ENCODE results near the gene TRIM47.

Gene TRIM47, protein sequence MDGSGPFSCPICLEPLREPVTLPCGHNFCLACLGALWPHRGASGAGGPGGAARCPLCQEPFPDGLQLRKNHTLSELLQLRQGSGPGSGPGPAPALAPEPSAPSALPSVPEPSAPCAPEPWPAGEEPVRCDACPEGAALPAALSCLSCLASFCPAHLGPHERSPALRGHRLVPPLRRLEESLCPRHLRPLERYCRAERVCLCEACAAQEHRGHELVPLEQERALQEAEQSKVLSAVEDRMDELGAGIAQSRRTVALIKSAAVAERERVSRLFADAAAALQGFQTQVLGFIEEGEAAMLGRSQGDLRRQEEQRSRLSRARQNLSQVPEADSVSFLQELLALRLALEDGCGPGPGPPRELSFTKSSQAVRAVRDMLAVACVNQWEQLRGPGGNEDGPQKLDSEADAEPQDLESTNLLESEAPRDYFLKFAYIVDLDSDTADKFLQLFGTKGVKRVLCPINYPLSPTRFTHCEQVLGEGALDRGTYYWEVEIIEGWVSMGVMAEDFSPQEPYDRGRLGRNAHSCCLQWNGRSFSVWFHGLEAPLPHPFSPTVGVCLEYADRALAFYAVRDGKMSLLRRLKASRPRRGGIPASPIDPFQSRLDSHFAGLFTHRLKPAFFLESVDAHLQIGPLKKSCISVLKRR

DNA sequence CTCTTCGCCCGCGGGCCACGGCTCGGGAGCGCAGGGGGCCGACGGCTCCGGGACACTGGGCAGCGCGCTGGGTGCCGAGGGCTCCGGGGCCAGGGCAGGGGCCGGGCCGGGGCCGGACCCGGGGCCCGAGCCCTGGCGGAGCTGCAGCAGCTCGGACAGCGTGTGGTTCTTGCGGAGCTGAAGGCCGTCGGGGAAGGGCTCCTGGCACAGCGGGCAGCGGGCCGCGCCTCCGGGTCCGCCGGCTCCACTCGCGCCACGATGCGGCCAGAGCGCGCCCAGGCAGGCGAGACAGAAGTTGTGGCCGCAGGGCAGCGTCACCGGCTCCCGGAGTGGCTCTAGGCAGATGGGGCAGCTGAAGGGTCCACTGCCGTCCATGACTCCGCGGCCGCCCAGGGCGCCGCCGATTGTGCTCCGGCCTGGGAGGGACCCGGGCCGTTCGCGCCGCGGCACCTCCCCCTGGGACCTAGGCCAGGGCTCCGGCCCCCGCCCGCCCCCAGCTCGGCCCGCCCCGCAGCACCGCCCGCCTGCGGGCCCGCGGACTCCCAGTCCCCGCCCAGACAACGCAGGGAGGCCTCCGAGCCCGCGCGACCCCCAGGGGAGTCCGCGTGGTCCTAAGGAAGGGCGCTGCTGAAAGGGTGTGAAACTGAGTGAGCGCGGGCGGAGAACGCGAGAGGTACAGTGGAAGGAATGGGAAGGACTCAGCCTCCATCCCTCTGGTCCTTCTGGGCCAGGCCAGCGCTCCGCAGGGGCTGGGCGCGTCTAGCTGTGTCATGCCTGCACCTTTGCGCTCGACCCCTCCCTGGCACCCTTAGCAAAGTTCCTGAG lies at the start of gene TRIM47:
TRIM47 (minus strand) TSS at position 408 of the 825 bp plus-strand sequence; CDS start at position 375, 33 bp downstream.
- H3K9ac ChIP-seq (ENCODE audit: low read depth, low read length), result no peak within 1 kb of the TSS; the same call in 1 of the 2 replicates
- peak within 1 kb of the TSS; percentile 68 for H3K27ac ChIP-seq (ENCODE audit: low read depth, low read length)
- H3K9me3 ChIP-seq (ENCODE audit: control insufficient read depth, insufficient read depth, low read length), result no peaks in the 10 kb centered on the region
- H3K27me3 ChIP-seq (ENCODE audit: control insufficient read depth, insufficient read depth, low read length), result peaks cover 29% of the 10 kb centered on the region
- H3K36me3 ChIP-seq (ENCODE audit: control insufficient read depth, insufficient read depth, low read length), result no peaks in the 10 kb centered on the region
- peak within 1 kb of the TSS; percentile 73 for H3K4me3 ChIP-seq (ENCODE audit: low read depth, low read length)
- H3K4me1 ChIP-seq (ENCODE audit: control insufficient read depth, insufficient read depth, low read length), result peaks cover 11% of the 10 kb centered on the region; the same call in 1 of the 2 replicates

DNA sequence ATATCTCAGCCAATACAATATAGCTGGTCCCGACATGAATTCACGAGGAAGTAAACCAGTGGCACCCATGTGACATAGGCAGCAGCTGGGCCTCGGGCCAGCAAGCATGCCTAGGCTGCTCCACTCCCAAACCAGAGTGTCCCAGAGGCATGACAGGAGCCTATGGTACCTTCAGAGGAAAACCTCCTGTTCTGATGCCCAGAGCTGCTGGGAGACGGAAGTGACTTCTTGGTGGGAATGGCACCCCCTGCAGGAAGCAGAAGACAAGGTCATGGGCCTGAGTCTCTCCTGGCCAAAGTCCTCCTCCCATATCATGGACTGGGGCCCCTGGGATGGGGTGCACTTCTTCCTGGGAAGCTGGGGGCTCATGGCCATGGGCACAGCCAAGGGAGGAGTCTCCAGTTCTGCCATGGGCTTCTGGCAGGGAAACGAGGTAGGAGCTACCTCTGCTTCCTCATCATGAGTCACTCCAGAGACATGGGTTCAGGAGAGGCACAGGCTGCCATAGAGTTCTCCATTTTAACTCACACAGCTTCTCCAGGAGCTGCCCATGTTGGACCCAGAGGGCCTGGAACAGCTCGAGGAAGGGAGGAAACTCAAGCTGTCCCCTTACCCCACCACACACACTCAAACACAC lies 49.0 kb upstream of the TRIM47 start:
- H3K36me3 ChIP-seq (ENCODE audit: control insufficient read depth, insufficient read depth, low read length), result peaks cover 29% of the 10 kb centered on the region
- H3K9me3 ChIP-seq (ENCODE audit: control insufficient read depth, insufficient read depth, low read length), result no peaks in the 10 kb centered on the region
- H3K27me3 ChIP-seq (ENCODE audit: control insufficient read depth, insufficient read depth, low read length), result no peaks in the 10 kb centered on the region
- no peak overlapping the region for H3K27ac ChIP-seq (ENCODE audit: low read depth, low read length)
- H3K4me3 ChIP-seq (ENCODE audit: low read depth, low read length), result no peak overlapping the region
- H3K4me1 ChIP-seq (ENCODE audit: control insufficient read depth, insufficient read depth, low read length), result no peaks in the 10 kb centered on the region
- H3K9ac ChIP-seq (ENCODE audit: low read depth, low read length), result no peak overlapping the region

DNA sequence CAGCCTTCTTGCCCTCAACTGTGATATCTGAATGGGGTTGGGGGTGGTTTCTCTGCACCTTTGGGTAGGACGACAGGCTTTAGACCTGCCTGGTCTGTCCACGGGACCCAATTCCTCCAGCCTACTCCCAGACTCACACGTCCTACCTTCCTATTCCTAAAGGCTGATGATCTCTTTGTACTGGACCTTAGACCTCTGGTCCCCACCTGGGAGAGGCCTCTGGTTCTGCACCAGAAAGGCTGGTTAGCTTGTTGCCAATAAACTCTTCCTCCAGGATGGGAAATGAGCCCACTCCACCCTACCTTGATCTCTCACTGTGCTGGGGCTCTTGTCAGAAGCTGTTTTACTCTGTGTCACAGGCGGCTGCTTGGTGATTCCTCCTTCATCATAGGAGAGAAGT lies 48.1 kb upstream of the TRIM47 start:
- Histone ChIP-seq H3K4me3 (ENCODE audit: low read depth, low read length) (no peak overlapping the region), H3K36me3 (ENCODE audit: control insufficient read depth, insufficient read depth, low read length) (peaks cover 35% of the 10 kb centered on the region)

DNA sequence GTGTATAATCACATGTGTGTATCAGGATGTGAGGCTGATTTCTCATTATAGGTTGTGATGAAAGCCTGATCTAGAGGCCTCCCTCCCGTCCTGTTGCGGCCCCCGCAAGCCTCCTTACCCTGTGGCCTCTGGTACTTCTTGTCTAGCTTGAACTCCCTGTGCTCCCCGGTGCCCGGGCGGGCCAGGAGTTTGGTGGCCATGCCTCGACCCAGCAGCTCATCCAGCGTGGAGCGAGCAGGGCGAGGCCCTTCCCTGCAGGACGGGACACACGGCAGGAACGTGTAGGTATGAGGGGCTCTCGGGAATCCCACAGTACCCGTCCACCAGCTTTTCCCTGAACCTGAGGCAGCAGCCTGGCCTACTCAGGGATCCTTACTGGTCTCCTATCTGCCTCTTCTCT lies 47.5 kb upstream of the TRIM47 start:
- H3K27me3 ChIP-seq (ENCODE audit: control insufficient read depth, insufficient read depth, low read length), result no peaks in the 10 kb centered on the region
- H3K4me1 ChIP-seq (ENCODE audit: control insufficient read depth, insufficient read depth, low read length), result no peaks in the 10 kb centered on the region
- no peaks in the 10 kb centered on the region for H3K9me3 ChIP-seq (ENCODE audit: control insufficient read depth, insufficient read depth, low read length)
- H3K27ac ChIP-seq (ENCODE audit: low read depth, low read length), result no peak overlapping the region
- H3K9ac ChIP-seq (ENCODE audit: low read depth, low read length), result no peak overlapping the region
- H3K36me3 ChIP-seq (ENCODE audit: control insufficient read depth, insufficient read depth, low read length), result peaks cover 35% of the 10 kb centered on the region
- H3K4me3 ChIP-seq (ENCODE audit: low read depth, low read length), result no peak overlapping the region

More for the DNA sequence above, 48.1 kb upstream of the TRIM47 start:
- H3K27me3 ChIP-seq (ENCODE audit: control insufficient read depth, insufficient read depth, low read length), result no peaks in the 10 kb centered on the region
- H3K9ac ChIP-seq (ENCODE audit: low read depth, low read length), result no peak overlapping the region
- no peaks in the 10 kb centered on the region for H3K4me1 ChIP-seq (ENCODE audit: control insufficient read depth, insufficient read depth, low read length)
- no peak overlapping the region for H3K27ac ChIP-seq (ENCODE audit: low read depth, low read length)
- no peaks in the 10 kb centered on the region for H3K9me3 ChIP-seq (ENCODE audit: control insufficient read depth, insufficient read depth, low read length)

DNA sequence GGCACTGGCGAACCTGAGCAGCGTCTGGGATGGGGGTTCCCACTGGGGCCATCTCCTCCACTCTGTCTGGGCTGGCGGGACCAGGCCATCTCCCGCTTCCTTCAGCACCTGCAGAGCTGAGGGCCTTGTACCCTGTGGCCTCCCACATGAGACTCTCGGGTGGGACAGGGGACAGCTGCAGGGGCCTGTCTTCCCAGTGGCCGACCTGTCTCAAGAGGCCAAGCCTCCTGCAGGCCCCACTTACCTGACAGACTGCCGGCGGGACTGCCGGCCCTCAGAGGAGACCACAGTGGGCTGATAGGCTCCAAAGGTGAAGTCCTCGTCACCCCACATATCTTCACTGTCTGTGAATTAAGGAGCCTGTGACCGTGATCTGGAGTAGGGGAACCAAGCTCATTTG lies 46.7 kb upstream of the TRIM47 start:
- H3K4me1 ChIP-seq (ENCODE audit: control insufficient read depth, insufficient read depth, low read length), result no peaks in the 10 kb centered on the region
- H3K27me3 ChIP-seq (ENCODE audit: control insufficient read depth, insufficient read depth, low read length), result no peaks in the 10 kb centered on the region
- H3K4me3 ChIP-seq (ENCODE audit: low read depth, low read length), result no peak overlapping the region

DNA sequence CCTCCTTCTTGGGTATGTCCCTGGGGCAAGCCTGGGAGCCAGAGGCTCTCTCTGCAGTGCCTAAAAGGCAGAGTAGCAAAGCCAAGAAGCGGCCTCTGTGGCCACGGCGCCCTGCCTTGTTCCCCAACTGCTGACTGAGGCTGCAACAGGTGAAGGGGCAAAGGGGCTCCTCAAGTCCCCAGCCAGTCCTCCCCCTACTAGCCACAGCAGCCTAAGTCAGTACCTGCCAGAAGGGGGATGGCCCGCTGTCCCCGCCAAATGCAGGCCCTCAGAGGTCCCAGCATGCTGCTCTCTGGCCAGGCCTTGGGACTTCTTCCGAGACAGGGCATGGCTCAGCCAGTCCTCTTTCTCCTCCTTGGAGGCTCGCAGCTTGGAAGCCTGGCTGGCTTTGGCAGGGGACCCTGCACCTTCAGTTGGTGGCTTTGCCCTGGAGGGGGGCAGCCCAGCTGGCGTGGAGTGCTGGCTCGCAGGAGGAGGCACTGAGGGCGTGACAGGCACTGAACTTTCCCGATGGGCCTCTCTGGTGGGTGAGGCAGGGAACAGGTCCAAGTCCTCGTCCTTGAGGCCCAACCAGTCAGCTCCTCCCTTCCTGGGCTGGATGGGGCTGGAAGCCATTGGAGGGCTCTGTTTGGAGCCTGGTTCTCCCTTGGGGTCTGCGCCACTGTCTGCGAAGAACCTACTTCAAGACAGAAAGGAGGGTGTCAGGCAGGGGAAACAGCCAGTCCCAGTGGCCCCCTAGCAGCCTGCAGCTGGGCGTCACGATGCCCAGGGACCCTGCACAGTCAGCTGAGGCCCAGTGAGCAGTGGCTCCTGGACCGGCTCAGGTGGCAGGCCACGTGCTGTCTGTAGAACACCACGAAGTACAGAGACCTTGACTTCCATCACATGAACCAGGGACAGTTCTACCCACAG lies 44.8 kb upstream of the TRIM47 start:
- Histone ChIP-seq H3K36me3 (ENCODE audit: control insufficient read depth, insufficient read depth, low read length) (peaks cover 46% of the 10 kb centered on the region), H3K9ac (ENCODE audit: low read depth, low read length) (no peak overlapping the region), H3K4me1 (ENCODE audit: control insufficient read depth, insufficient read depth, low read length) (no peaks in the 10 kb centered on the region), H3K9me3 (ENCODE audit: control insufficient read depth, insufficient read depth, low read length) (no peaks in the 10 kb centered on the region), H3K27ac (ENCODE audit: low read depth, low read length) (no peak overlapping the region), H3K27me3 (ENCODE audit: control insufficient read depth, insufficient read depth, low read length) (no peaks in the 10 kb centered on the region), H3K4me3 (ENCODE audit: low read depth, low read length) (no peak overlapping the region)

More for the DNA sequence above, 46.7 kb upstream of the TRIM47 start:
- Histone ChIP-seq H3K9ac (ENCODE audit: low read depth, low read length) (no peak overlapping the region), H3K36me3 (ENCODE audit: control insufficient read depth, insufficient read depth, low read length) (peaks cover 38% of the 10 kb centered on the region), H3K27ac (ENCODE audit: low read depth, low read length) (no peak overlapping the region), H3K9me3 (ENCODE audit: control insufficient read depth, insufficient read depth, low read length) (no peaks in the 10 kb centered on the region)

DNA sequence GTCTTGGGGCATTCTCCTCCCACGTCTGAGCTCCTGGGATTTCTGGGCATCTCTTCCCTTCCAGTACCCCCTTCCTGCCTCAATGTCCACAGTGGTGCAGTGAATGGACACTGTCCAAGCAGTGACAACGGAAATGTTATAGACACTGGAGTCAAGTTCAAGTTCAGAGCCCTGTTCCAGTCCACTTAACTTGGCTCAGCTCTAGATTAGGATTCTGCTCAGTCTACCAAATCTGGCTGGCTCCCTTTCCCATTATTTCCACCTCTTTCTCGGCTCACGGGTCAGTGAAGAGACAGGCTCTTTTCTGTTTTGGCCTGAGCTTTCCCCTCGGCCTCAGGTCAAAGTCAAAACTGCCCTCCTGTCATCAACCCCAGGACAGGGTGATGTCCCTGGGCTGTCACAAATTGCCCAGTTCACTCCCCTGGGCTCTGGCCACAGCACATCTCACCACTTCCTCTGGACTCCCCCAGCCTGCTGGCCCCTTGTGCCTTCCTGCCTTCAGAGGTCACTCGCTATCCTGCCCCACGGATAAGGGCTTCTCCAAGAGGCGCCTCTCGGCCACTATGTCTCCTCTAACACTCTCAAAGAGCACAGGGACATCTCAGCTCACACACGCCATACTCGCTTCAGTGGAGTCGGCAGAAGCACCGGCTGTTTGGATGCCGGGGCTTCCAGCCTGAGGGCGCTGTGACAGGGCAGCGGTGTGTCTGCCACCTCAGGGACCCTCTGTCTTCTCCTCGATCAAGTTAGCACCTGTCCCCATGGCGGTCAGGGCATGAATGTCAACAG lies 44.0 kb upstream of the TRIM47 start:
- no peaks in the 10 kb centered on the region for H3K9me3 ChIP-seq (ENCODE audit: control insufficient read depth, insufficient read depth, low read length)
- H3K27me3 ChIP-seq (ENCODE audit: control insufficient read depth, insufficient read depth, low read length), result no peaks in the 10 kb centered on the region
- no peak overlapping the region for H3K27ac ChIP-seq (ENCODE audit: low read depth, low read length)
- no peaks in the 10 kb centered on the region for H3K4me1 ChIP-seq (ENCODE audit: control insufficient read depth, insufficient read depth, low read length)
- H3K36me3 ChIP-seq (ENCODE audit: control insufficient read depth, insufficient read depth, low read length), result peaks cover 51% of the 10 kb centered on the region
- H3K9ac ChIP-seq (ENCODE audit: low read depth, low read length), result no peak overlapping the region
- H3K4me3 ChIP-seq (ENCODE audit: low read depth, low read length), result no peak overlapping the region

DNA sequence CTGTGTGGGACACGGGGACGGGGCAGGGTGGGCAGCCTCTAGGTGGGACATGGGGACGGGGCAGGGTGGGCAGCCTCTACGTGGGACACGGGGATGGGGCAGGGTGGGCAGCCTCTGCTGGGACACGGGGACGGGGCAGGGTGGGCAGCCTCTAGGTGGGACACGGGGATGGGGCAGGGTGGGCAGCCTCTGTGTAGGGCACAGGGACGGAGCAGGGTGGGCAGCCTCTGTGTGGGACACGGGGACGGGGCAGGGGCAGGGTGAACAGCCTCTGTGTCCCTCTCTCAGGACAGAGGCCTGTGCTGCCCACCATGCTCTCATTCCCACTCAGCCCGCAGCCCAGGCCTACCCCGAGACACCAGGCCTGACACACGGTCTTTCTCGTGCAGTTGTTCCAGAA lies 43.2 kb upstream of the TRIM47 start:
- Histone ChIP-seq H3K27me3 (ENCODE audit: control insufficient read depth, insufficient read depth, low read length) (no peaks in the 10 kb centered on the region), H3K9me3 (ENCODE audit: control insufficient read depth, insufficient read depth, low read length) (no peaks in the 10 kb centered on the region), H3K9ac (ENCODE audit: low read depth, low read length) (no peak overlapping the region), H3K36me3 (ENCODE audit: control insufficient read depth, insufficient read depth, low read length) (peaks cover 50% of the 10 kb centered on the region), H3K27ac (ENCODE audit: low read depth, low read length) (no peak overlapping the region), H3K4me1 (ENCODE audit: control insufficient read depth, insufficient read depth, low read length) (no peaks in the 10 kb centered on the region), H3K4me3 (ENCODE audit: low read depth, low read length) (no peak overlapping the region)

DNA sequence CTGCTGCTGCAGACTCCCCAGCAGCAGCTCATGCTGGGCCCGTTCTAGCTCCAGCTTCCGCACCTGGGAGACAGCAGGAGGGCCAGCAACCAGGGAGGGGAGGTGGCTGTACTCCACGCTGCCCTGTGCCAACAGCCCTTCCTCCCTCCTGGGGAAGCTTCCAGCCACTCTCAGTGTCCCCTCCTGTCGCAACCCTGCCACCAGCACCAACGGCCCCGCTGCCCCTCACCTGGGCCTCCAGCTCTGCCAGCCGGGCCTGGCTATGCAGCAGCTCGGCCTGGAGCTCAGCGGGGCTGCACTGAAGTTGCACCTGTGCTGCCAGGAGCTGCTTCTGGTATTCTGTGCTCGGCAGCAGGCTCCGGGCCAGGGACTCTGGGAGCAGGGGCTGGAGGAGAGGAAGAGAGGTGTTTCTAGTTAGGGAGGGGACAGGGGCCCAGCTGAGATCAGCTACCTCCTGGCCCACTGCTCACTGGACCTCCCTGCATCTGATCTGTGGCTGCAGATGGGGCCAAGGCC lies 41.7 kb upstream of the TRIM47 start:
- Histone ChIP-seq H3K27me3 (ENCODE audit: control insufficient read depth, insufficient read depth, low read length) (no peaks in the 10 kb centered on the region), H3K9ac (ENCODE audit: low read depth, low read length) (no peak overlapping the region), H3K9me3 (ENCODE audit: control insufficient read depth, insufficient read depth, low read length) (no peaks in the 10 kb centered on the region), H3K4me1 (ENCODE audit: control insufficient read depth, insufficient read depth, low read length) (no peaks in the 10 kb centered on the region), H3K36me3 (ENCODE audit: control insufficient read depth, insufficient read depth, low read length) (peaks cover 35% of the 10 kb centered on the region), H3K4me3 (ENCODE audit: low read depth, low read length) (no peak overlapping the region), H3K27ac (ENCODE audit: low read depth, low read length) (no peak overlapping the region)
